K562 treated with DMSO at 1 percent for 4 hours (cell line): ENCODE data around the gene TRIM75. TPM values are rescaled to one million over a fixed set of nuclear protein-coding genes. Genes with fewer than 3 reads are reported as not detected.

ENCODE experiments used
- total RNA-seq: library from RNA; unstranded; fragments of 300-600 nt; gene quantifications from 2 replicates; pipeline ENCODE4 v1.2.3, GENCODE V29; 2022; ENCODE audit not compliant: insufficient read depth

Gene TRIM75
- not detected in 2 replicates for total RNA-seq

GRCh38 chr4:165053645-165054044 is at the start of gene TRIM75:
Gene TRIM75 (plus strand): TSS chr4:165053866. CDS start chr4:165059148, 5,282 bp downstream.

GRCh38 chr4:165031436-165032211 is 22.0 kb upstream of the TRIM75 start, which contains the start of gene TRIM60:
Gene TRIM60 (plus strand): TSS chr4:165031999. CDS start chr4:165040073, 8,074 bp downstream.

Other genes with a start within 250 kb of the TRIM75 start
- gene APELA, start 176.7 kb upstream of the TRIM75 start, total RNA-seq: not detected in 2 replicates
- 0.89 TPM in 1 of 2 replicates, not detected in the other for gene TRIM61, start 76.2 kb upstream of the TRIM75 start, total RNA-seq
- gene TRIM60, start 21.9 kb upstream of the TRIM75 start, total RNA-seq: not detected in 2 replicates
- gene TMEM192, start 59.0 kb downstream of the TRIM75 start, total RNA-seq: 5.2 and 7.3 TPM in 2 replicates
- gene KLHL2, start 153.7 kb downstream of the TRIM75 start, total RNA-seq: 7.1 and 13.5 TPM in 2 replicates